HFFc6 (cell line): ENCODE data around the gene PLCXD3. TPM values are rescaled to one million over a fixed set of nuclear protein-coding genes. Genes with fewer than 3 reads are reported as not detected.

ENCODE experiments used
- DNase-seq: peaks from one replicate; pipeline ENCODE4 v3.0.0-alpha.2; 2018
- H3K27ac Mint-ChIP-seq: 2 replicates; pipeline ENCODE4 v1.8.0; 2020; ENCODE audit warnings: mild to moderate bottlenecking, mixed read lengths
- H3K27me3 Mint-ChIP-seq: 2 replicates; pipeline ENCODE4 v1.8.0; 2021; ENCODE audit warnings: mild to moderate bottlenecking, moderate library complexity, mixed read lengths; ENCODE audit not compliant: insufficient read depth
- H3K36me3 Mint-ChIP-seq: 2 replicates; pipeline ENCODE4 v1.8.0; 2021; ENCODE audit warnings: low read depth, mixed read lengths
- H3K4me1 Mint-ChIP-seq: 2 replicates; pipeline ENCODE4 v1.8.0; 2020; ENCODE audit warnings: low read depth, mixed read lengths
- H3K4me3 Mint-ChIP-seq: 2 replicates; pipeline ENCODE4 v1.8.0; 2020; ENCODE audit warnings: mild to moderate bottlenecking, moderate library complexity, mixed read lengths
- H3K9me3 Mint-ChIP-seq: 2 replicates; pipeline ENCODE4 v1.8.0; 2020; ENCODE audit warnings: mild to moderate bottlenecking, mixed read lengths
- total RNA-seq, 6 experiments: library from RNA; stranded (reverse); fragmentation: NEBNext Ultra II Directional; extraction: Animal tissue kit (Norgen Biotek cat#: 25700); gene quantifications; 2 replicates in 1 of 6; 3 replicates in 5 of 6; pipeline ENCODE4 v1.2.3, GENCODE V29; 2021
- TF ChIP-seq, protein P1 (sequence below): fragments of 200-600 bp; sonication (generic); IDR thresholded peaks from 2 replicates; pipeline ENCODE4 v1.5.0; 2021; ENCODE audit warnings: antibody characterized with exemption, mild to moderate bottlenecking

Gene PLCXD3
- total RNA-seq, 6 experiments from 2014 or later, result 0.03 to 0.05 TPM; not detected in 4

DNA sequence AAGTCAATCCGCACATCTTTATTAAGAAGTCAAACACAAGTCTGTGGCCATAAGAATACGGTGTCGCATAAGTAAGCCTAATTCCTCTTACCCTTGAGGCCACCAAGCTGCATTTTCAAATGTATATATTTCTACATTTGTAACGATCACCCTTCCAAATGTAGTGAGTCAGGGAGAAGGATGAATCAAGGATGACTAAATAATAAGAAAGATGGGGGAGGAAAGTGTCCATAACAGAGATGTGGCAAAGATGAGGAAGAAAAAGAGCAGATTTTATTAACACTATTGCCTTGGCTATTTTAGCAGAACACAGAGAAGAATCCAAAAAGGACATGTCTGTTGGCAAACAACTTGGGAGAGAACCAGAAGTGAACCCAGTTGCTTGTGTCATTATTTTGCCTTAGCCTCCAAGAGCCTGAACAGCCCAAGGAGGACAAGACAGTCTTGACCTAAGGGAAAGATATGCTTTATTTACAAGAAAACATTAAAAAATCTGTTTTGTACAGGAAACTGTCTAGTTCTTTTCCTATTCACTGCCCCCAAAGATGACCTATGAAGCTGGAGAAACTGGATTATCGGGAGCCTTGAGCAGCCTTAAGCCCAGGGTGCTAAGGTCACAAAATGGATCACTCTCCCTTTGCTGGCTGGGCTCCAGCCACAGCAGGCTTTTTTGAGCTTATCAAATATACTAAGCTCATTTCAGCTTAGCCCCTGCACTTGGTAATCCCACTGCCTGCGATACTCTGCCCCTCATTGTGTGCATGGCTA, 101.5 kb downstream of the PLCXD3 start:
- Mint-ChIP-seq H3K4me3 (peak overlapping the region; percentile 62), H3K9me3 (no peaks in the 10 kb centered on the region), H3K36me3 (no peaks in the 10 kb centered on the region), H3K27ac (peak overlapping the region; percentile 96), H3K4me1 (peaks cover 54% of the 10 kb centered on the region), H3K27me3 (no peaks in the 10 kb centered on the region)
- TF ChIP-seq, protein P1, sequence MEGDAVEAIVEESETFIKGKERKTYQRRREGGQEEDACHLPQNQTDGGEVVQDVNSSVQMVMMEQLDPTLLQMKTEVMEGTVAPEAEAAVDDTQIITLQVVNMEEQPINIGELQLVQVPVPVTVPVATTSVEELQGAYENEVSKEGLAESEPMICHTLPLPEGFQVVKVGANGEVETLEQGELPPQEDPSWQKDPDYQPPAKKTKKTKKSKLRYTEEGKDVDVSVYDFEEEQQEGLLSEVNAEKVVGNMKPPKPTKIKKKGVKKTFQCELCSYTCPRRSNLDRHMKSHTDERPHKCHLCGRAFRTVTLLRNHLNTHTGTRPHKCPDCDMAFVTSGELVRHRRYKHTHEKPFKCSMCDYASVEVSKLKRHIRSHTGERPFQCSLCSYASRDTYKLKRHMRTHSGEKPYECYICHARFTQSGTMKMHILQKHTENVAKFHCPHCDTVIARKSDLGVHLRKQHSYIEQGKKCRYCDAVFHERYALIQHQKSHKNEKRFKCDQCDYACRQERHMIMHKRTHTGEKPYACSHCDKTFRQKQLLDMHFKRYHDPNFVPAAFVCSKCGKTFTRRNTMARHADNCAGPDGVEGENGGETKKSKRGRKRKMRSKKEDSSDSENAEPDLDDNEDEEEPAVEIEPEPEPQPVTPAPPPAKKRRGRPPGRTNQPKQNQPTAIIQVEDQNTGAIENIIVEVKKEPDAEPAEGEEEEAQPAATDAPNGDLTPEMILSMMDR, result no peak
- peak; percentile 55 for DNase-seq

DNA sequence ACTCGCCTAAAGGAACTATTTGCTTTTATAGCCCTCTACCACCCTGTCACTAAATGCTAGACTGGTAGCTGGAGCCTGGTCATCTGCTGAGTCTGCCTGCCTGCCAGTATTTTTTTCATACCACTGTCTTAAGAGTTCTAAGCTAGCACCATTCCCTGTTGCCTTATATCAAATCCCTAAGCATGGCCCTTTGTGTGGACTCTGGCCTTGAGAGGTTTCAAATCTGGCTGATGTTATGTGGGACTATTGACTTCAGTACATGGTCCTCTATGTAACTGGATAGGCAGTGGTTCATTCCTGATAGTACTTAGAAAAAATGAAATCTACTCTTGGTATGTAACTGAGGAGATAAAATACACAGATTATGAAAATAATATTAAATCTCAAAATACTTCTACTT, 103.5 kb downstream of the PLCXD3 start:
- Mint-ChIP-seq H3K4me1 (peaks cover 36% of the 10 kb centered on the region), H3K27me3 (no peaks in the 10 kb centered on the region), H3K36me3 (no peaks in the 10 kb centered on the region), H3K27ac (no peak overlapping the region), H3K9me3 (no peaks in the 10 kb centered on the region), H3K4me3 (no peak overlapping the region)
- DNase-seq, result no peak
- TF ChIP-seq, protein P1, result no peak

DNA sequence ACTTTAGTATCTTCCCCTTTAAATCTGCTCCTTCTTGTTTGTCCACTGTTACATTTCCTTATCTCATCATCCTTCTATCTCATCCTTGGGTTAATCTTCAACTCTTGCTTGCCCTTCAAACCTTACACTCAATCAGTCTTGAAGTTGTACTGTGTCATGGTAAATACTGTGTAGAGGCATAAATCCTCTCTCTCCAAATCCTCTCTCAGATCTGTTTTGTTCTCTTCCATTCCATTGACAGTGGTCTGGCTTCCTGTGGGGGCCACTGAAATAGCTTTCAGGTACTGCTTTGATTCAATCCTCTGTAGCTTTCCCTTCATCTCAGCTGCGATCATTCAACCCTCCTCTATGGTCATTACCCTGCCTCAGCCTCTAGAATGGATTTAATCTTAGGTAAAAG, 104.0 kb downstream of the PLCXD3 start:
- no peaks in the 10 kb centered on the region for H3K36me3 Mint-ChIP-seq
- DNase-seq, result no peak
- H3K27ac Mint-ChIP-seq, result no peak overlapping the region
- H3K27me3 Mint-ChIP-seq, result no peaks in the 10 kb centered on the region
- H3K4me1 Mint-ChIP-seq, result peaks cover 36% of the 10 kb centered on the region
- H3K4me3 Mint-ChIP-seq, result no peak overlapping the region
- H3K9me3 Mint-ChIP-seq, result no peaks in the 10 kb centered on the region
- TF ChIP-seq, protein P1, result no peak

DNA sequence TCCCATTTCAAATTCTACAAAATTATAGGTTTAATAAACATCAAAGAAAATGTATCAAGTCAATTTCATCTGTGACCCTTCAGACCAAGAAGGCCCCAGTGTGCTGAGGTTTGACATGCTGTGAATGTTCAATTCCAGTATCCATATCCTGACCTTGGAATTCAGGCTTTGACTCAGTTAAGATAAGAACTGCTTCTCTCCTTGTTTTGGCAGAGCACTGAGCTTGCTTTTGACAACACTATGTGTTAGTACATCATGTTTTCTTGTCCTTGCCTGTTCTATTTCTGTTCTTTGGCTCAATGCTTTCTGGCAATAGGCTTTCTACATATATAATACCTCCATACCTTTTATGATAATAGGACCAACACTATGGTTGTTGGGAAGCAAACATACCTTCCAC, 105.6 kb downstream of the PLCXD3 start:
- H3K27me3 Mint-ChIP-seq, result no peaks in the 10 kb centered on the region
- no peak overlapping the region for H3K27ac Mint-ChIP-seq
- peaks cover 2% of the 10 kb centered on the region; the same call in 1 of the 2 replicates for H3K36me3 Mint-ChIP-seq
- H3K4me1 Mint-ChIP-seq, result peaks cover 30% of the 10 kb centered on the region
- TF ChIP-seq, protein P1, result no peak
- peaks cover 2% of the 10 kb centered on the region; the same call in 1 of the 2 replicates for H3K9me3 Mint-ChIP-seq
- no peak overlapping the region for H3K4me3 Mint-ChIP-seq
- DNase-seq, result no peak

DNA sequence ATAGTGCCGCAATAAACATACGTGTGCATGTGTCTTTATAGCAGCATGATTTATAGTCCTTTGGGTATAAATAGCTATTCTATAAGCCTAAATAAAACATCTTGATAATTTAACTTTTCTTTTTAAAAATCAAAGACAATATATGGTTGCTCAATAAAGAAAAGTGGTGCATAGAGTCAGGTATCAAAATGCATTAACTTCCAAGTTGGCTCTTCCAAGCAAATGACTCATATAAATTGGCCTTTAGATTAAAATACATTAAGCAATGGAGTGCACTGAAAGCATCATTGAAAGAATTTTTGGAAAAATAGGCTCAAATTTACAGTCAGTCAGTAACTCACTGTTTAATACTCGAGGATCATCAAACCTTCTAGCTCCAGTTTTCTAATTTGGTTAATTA, 106.6 kb downstream of the PLCXD3 start:
- Mint-ChIP-seq H3K4me1 (peaks cover 21% of the 10 kb centered on the region), H3K4me3 (no peak overlapping the region), H3K9me3 (peaks cover 11% of the 10 kb centered on the region), H3K36me3 (peaks cover 11% of the 10 kb centered on the region), H3K27ac (no peak overlapping the region), H3K27me3 (no peaks in the 10 kb centered on the region)
- no peak for DNase-seq
- TF ChIP-seq, protein P1, result no peak
